ENCODE results near the gene TRIM32.

The TRIM32 gene

DNA sequence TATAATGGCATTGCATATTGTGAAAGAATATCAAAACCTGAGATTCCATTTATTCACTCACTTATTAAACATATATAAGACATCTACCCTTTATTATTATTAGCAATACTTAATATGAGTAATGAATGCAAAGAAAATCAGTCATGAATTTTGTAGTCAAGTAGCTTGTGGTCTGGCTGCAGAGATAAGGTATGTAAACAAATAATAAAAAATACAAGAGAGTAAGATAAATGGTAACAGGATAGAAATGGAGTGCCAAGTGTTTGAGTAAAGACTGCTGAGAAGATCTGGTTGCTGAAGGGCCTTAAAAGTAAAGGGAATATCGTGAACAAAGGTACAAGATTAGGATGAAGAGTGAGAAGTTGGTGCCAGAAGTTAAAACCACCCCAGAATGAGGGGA lies 18.4 kb downstream of the TRIM32 start:
- DNase-seq (ENCODE audit: low read depth in 2 of 2), result no peak

GRCh38 chr9:116706310-116707290 lies 19.5 kb downstream of the TRIM32 start:
- DNase-seq (ENCODE audit: low read depth in 2 of 2), result no peak

GRCh38 chr9:116712781-116713180 lies 25.7 kb downstream of the TRIM32 start:
- no peak for DNase-seq (ENCODE audit: low read depth in 2 of 2)

GRCh38 chr9:116713271-116713670 lies 26.2 kb downstream of the TRIM32 start:
- DNase-seq (ENCODE audit: low read depth in 2 of 2), result no peak

DNA sequence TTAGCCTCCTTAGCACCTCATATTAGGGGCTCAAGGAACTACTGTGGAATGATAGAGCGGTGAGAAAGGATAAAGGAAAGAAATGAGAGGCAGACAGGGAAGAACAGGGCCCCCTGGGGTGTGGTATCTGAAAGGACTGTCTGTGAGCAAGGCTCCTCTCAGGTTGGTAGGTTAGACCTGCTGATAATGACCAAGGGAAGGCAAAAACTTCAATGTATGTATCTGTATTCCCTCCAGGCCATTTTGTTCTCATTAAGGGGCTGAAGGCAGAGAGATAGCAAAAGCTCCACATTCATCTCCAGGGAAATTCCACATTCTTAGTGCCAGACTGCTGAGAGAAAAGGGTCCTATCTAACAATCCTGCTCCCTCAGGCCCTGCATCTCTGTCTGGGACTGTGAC lies 28.6 kb downstream of the TRIM32 start:
- no peak for DNase-seq (ENCODE audit: low read depth in 2 of 2)

- no peak for DNase-seq (ENCODE audit: low read depth in 2 of 2)
These were observed 29.3 kb downstream of the TRIM32 start for GRCh38 chr9:116716438-116716837.

GRCh38 chr9:116717150-116717549 lies 30.0 kb downstream of the TRIM32 start:
- no peak for DNase-seq (ENCODE audit: low read depth in 2 of 2)

DNA sequence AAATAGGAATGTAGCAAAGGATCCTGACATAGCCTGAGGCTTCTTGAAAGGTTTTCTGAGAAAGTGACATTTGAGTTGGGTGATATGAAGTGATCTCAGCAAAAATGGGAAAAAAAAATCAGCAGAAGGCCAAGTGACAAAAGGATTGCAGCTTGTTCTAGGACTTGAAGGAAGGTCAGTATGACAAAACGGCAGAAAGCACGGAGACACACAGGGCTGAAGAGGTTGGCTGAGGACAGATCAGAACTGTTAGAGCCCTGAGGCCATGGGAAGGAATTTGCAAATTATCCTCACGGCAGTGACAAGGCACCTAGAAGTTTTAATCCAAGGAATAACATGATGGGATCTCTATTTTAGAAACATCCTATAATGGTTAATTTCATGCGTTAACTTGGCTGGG lies 31.0 kb downstream of the TRIM32 start:
- no peak for DNase-seq (ENCODE audit: low read depth in 2 of 2)

DNA sequence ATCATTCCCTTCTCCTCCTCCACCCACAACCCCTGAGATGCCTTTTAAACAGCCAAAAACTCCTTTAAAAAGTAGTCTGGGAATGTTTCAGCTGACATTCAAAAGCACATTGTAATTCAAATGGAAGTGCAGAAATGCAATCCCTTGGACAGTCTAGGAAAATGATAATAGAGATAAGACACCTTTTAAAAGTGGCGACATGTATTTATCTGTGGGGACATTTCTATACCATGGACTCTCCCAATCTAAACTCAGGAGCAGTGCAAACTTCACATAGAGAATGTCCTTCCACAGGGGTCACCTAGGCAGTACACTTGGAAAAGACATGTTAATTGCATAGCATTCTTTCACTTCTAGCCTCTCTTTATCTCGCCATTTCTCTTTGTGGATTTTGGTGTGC lies 33.0 kb downstream of the TRIM32 start:
- no peak for DNase-seq (ENCODE audit: low read depth in 2 of 2)

- no peak for DNase-seq (ENCODE audit: low read depth in 2 of 2)
These were observed 34.3 kb downstream of the TRIM32 start for GRCh38 chr9:116721411-116721810.

DNA sequence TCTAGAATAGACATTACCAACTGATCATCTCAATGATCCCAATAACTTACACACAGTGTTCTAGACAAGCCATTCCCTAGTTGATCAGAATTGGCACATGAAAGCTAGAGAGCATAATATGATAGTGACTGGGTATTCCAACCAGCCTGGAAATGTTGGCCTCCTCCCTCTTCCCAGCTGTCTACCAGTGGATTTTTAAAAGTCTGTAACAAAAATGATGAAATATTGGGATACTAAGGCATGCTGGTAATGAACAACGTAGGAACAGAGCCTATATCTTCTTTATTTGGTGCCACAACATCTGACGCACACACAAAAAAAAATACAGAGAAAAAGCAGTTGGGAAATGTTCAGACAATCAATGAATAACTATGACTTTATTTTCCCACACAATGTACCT lies 34.8 kb downstream of the TRIM32 start:
- DNase-seq (ENCODE audit: low read depth in 2 of 2), result no peak

- DNase-seq (ENCODE audit: low read depth in 2 of 2), result no peak
These were observed 37.0 kb downstream of the TRIM32 start for GRCh38 chr9:116724123-116724522.

GRCh38 chr9:116726602-116727001 lies 39.5 kb downstream of the TRIM32 start:
- DNase-seq (ENCODE audit: low read depth in 2 of 2), result no peak

DNA sequence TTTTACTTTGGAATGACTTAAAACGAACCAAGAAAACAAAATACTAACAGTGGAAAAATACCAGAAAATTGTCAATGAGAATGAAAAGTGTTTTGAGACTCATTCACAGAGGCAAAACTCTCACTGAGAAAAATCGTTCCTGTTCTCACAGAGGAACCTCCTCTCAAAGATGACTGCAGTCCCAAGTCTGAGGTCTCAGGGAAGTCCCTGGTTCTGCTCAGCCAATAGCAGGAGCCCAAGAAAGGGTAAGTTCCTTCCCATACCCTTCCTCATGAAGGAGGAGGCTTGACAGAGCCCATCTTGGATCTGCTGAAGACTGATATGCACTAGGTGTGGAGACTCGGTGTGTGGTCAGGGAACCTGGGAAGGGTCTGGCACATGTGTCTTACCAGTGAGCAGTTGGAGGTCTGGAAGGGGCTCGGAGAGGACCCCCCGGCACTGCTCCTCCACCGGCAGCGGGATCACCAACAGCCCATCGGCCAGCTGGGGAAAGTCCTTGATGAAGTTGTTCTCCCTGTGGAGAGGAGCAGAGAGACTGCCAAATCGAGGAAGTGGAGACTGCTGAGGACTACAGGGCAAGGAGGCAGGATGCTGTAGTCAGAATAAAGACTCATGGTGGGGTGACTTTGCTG lies 46.0 kb downstream of the TRIM32 start:
- no peak for DNase-seq (ENCODE audit: low read depth in 2 of 2)

DNA sequence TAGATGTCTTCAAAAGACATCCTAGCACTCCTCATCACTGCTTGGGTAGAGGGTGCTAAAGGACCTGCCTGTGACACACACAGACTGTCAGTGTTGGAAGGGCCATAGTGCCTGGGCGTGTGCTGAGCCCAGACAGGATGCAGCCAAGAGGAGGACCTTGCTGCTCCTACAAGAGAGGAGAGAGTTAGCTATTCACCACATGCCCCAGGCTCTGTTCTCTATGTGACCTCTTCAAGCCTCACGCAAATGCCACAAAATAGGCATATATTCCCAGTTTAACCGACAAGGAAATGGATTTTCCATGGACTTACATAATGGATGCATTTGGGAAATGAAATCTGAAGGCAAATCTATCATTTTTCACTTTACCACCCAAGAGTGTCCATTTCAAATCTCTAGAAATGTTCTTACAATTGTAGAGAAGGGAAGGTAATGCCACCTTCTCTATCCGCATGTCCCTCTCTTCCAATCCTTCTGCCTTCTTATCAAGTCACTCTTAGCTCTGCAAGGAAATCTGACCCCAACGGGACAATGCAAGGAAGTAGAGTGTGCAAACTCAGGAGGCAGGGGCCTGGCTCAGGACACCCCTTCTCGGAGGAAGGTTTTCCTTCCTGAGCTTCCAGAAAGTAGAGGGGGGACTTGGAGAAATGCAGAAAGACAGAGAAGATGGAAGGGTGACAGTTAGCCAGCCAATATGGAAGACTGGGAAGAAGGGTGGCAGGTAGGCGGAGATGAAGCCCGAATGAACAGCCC lies 49.5 kb downstream of the TRIM32 start:
- no peak for DNase-seq (ENCODE audit: low read depth in 2 of 2)

GRCh38 chr9:116737152-116737546 lies 50.0 kb downstream of the TRIM32 start:
- peak in 1 of 2 donors; percentile 1 for DNase-seq (ENCODE audit: low read depth in 2 of 2)

- DNase-seq (ENCODE audit: low read depth in 2 of 2), result no peak
These were observed 54.1 kb downstream of the TRIM32 start for GRCh38 chr9:116741086-116741740.

GRCh38 chr9:116741742-116742141 lies 54.6 kb downstream of the TRIM32 start:
- DNase-seq (ENCODE audit: low read depth in 2 of 2), result no peak

DNA sequence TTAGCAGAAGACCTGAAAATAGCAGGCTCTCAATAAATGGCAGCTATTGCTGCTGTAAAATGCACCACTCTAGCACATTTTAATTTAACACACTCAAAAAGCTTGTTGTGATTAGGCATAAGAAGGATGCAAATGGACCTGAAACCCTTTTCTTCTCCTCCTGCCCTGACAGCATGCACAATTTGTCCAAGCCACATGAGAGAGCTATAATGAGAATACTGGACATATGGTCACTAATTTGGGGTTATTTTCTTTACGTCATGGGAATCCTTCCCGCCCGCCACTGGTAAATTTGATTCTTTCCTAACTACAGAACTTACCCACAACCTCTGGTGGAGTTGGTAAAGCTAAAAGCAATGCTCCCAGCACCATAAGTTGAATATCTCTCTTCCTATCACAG lies 62.1 kb downstream of the TRIM32 start:
- DNase-seq (ENCODE audit: low read depth in 2 of 2), result no peak

- no peak for DNase-seq (ENCODE audit: low read depth in 2 of 2)
These were observed 62.7 kb downstream of the TRIM32 start for GRCh38 chr9:116749772-116750171.

- DNase-seq (ENCODE audit: low read depth in 2 of 2), result no peak
These were observed 63.4 kb downstream of the TRIM32 start for GRCh38 chr9:116750510-116750909.
